Middle frontal gyrus (tissue), 1 donor: ENCODE measurements around the gene ITIH4.
"Not testable (repeated sequence)": the region's sequence is repeated elsewhere in the genome, so short reads cannot be mapped to it uniquely, and the experiment has no call there.

Source experiments
- DNase-seq: peaks from one replicate; pipeline ENCODE4 v3.0.0-alpha.2; 2015; ENCODE audit warnings: low spot score; ENCODE audit errors: extremely low spot score

Gene ITIH4

DNA sequence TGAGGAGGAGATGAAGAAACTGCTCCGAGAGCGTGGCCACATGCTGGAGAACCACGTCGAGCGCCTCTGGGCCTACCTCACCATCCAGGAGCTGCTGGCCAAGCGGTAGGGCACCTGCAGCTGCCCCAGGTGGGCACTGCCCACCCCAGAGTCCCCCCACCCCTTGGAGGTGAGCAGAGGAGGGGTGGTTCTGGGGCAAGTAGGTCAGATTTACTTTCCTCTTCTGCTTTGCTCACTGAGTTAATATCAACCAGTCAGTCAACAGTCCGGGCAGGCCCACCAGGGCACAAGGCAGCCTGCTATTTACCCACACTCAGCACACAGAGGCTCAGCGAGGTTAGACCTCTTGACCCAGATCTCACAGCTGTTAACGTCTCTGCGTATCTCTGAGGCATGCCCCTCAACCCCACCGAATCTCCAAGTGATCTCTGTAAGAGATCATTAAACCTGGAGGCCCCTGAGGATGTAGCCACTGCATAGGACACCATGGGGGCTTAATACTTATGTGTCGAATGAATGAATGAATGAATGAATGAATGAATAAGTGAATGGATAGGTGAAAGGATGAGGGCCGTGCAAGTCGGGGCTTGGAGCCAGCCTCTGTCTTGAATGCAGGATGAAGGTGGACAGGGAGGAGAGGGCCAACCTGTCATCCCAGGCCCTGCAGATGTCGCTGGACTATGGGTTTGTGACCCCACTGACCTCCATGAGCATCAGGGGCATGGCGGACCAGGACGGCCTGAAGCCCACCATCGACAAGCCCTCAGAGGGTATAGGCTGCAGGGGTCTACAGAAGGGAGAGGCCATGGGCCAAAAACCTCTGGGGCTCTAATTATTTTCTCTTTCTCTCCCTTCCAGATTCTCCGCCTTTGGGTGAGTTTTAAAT, 43.9 kb downstream of the ITIH4 start:
- no peak for DNase-seq

GRCh38 chr3:52784931-52785590, 45.4 kb downstream of the ITIH4 start:
- DNase-seq: no peak

DNA sequence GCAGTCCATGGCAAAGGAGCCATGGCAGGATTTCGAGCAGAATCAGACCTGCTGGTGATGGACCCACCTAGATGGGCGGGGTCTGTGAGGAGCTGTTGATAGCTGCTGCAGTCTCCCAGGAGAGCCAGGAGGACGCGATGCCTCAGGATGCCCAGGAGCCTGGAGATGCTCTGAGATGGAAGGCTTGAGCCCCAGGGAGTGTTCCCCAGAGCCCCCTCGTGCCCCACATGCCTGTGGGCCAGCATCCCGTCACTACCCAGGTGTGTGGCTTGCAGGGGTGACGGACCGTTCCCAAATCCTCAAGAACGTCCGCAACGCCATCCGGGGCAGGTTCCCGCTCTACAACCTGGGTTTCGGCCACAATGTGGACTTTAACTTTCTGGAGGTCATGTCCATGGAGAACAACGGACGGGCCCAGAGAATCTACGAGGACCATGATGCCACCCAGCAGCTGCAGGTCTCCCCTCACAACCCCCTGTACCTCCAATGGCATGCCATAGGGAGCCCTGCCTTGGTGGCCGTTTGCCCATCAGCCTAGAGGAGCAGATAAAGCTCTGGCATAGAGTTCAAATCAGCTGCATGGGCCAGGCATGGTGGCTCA, 46.4 kb downstream of the ITIH4 start:
- no peak for DNase-seq

GRCh38 chr3:52783211-52783555, 47.3 kb downstream of the ITIH4 start:
- DNase-seq: no peak

- DNase-seq: no peak
These were observed 47.9 kb downstream of the ITIH4 start for GRCh38 chr3:52782412-52783210.

GRCh38 chr3:52781741-52782140, 48.7 kb downstream of the ITIH4 start:
- DNase-seq: no peak

- DNase-seq: no peak
These were observed 50.5 kb downstream of the ITIH4 start for GRCh38 chr3:52779837-52780585.

GRCh38 chr3:52779011-52779836, 51.2 kb downstream of the ITIH4 start:
- DNase-seq: no peak

DNA sequence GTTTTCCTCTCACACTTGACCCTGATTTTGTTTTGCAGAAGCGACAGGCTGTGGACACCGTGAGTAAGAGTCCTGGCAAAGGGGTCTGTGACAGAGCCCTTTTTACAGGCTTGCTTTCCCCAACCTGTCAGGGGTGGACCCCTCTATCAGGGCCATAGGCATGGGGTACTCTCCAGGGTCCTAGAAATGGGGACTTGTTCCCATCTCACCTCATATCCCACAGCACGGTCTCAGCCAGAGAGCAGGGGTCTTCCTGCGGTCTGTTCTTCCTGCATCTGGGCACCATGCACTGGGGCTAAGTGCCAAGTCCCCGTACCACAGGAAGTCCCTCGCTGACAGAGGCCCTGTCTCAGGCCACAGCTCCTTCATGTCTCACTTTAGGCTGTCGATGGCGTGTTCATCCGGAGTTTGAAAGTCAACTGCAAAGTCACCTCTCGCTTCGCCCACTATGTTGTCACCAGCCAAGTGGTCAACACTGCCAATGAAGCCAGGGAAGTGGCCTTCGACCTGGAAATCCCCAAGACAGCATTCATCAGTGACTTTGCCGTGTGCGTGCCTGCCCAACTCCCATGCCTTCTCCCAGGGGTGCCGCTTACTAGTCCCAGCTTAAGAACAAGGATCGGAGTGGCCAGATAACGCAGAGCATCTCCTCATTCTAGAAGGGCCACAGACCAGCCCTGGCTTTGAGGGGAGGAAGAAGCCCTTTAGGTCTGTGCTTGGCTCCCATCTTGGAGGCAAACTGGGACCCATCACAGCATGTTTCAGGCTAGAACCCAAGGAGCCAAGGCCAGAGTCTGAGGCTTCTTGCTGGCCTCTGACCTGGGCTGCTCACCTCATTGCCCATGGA, 52.3 kb downstream of the ITIH4 start:
- DNase-seq: no peak

DNA sequence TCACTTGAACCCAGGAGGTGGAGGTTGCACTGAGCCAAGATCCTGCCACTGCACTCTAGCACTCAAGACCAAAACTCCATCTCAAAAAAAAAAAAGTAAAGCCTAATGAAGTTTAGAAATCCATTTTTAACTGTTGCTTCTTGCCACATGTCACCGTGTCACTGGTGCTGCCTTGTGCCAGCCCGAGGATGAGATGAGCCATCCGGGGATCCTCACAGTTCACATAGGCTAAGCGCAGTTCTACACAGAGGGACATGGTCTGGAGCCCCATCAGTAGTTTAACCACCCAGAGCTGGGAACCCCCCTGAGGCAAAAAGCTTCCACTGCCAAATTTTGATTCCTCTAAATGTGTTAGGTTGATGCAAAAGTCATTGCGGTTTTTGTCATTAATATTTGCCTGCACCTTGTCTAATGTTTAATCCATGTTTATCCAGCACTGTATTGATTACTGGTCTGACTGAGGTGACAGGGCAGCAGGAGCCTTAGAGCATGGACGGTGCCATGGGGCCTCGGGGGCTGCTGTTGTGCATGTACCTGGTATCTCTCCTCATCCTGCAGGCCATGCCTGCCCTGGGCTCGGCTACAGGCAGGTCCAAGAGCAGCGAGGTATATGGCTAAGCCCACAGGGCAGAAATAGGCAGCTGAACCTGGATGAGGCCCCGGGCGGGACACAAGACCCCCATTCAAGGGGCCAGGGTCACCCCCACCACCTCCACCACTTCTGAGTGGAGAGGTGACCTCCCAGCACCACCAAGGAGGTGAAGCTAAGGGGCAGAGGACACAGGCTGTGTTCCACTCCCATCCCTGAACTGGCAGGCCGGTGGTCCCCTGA, 53.1 kb downstream of the ITIH4 start, which contains the start of gene ITIH1:
TSS of gene ITIH1 (plus strand) at position 473 of the 832 bp plus-strand sequence. CDS start at position 490, 17 bp downstream.
- no peak for DNase-seq

- not testable (repeated sequence) for DNase-seq
These were observed 54.0 kb downstream of the ITIH4 start for GRCh38 chr3:52776486-52776885.

DNA sequence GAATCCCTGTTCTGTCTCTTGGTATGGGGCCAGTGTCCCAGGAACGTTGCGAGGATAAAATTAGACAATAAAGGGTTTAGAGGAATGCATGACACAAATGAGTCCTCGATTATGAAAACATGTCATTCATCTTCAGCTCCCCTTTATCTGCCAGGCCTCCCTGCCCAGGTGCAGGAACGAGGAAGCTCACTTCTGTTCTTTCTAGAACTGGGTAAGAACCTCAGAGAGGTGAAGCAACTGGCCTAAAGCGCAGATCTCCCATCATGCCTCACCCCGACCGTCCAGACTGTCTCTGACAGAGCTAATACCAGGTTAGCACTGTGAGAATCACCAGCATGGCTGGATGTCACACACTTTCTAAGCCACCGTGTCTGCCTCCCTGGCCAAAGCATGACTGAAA, 54.6 kb downstream of the ITIH4 start:
- no peak for DNase-seq

DNA sequence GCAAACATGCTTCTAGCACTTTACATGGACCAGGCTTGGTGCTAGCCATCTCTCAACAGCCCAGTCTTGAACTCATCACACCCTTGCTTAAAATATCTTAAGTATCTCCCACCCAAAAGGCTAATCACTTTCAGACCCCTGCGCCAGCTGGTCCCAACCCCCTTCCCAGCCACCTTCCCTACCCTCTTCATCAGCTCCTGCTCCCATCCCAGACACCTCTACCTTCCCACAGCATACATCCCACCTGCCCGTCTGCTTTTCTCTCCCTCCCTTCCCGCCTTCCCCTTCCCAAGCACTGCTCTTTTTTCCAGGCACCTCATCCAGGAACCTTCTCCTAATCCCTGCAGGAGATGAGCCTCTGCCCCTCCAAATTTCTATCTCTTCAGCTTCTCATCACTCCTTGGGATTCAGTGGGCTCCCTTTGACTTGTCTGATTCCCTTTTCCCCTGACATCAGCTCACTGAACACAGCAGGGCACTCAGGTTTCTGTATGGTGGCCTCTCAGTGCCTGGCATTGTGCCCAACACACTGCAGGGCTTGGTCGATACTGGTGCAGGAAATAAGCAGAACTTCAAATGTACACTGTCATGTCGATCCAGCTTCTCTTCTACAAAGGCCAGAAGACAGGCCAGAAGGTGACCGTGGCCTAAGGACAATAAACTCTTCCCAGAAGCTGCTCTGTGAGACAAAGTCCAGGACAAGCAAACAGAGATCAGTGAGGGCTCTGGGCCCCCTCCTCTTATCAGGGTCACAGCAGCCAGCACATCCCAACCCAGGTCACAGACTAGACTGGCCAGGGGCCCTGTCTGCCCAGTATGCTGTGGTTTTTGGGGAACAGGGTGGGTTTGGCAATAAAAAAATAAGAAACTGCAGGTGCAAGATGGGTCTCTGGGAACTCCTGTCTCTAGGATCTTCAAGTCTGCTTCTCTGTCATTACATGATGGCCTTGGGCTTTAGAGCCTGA, 55.3 kb downstream of the ITIH4 start:
- DNase-seq: no peak

- DNase-seq: no peak
These were observed 56.3 kb downstream of the ITIH4 start for GRCh38 chr3:52774066-52774713.

DNA sequence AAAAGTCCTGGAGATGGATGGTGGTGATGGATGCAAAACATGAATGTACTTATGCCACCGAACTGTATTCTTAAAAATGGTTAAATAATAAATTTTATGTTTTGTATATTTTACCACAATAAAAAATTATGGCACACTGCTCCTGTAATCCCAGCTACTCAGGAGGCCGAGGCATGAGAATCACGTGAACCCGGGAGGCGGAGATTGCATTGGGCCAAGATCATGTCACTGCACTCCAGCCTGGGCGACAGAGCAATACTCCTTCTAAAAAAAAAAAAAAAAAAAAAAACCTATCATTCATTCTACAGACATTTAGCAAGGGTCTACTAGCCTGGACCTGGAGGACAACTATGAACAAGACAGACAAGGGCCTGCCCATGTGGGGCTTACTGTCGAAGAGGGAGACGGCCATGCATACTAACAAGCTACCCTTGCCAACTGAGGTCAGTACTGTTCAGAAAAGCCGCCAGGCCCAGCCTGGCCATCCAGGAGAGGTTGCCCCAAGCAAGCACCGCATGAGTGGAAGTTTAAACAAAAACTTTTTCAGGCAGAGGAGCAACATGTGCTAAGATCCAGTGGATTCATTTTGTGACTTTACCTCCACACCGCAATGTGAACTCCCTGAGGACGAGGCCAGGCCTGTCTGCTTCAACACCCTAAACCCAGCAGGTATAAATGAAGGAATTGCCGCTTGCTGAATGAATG, 57.0 kb downstream of the ITIH4 start:
- DNase-seq: no peak

DNA sequence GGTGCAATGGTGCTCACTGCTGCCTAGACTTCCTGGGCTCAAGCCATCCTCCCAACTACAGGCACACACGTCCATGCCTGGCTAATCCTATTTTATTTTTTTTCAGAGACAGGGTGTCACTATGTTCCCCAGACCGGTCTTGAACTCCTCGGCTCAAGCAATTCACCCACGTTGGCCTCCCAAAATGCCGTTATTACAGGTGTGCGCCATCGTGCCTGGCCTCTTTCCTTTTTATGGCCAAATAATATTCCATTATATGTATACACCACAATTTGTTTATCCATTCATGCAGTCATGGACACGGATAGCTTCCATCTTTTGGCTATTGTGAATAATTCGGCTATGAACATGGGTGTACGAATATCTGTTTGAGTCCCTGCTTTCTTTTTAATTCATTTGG, 58.8 kb downstream of the ITIH4 start:
- DNase-seq: no peak
